ENCODE results near the gene KRT15.

DNA sequence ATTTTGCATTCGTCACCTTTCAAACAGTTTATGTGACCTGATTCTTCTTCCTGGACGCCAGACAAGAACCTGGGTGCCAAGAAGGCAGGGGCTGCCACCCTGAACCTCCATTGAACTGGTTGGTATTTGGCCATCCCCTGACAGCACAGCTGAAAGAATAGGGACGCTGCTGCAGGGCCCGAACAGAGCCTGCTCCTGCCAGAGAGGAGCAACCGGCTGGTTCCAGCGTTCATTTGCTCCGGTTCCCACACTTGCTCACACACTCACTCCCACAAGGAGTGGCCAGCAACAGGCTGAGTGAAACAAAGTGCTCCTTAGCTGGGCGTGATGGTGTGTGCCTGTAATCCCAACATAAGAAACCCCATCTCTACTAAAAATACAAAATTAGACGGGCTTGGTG is 38.2 kb upstream of the KRT15 start:
- TF ChIP-seq, protein P1, sequence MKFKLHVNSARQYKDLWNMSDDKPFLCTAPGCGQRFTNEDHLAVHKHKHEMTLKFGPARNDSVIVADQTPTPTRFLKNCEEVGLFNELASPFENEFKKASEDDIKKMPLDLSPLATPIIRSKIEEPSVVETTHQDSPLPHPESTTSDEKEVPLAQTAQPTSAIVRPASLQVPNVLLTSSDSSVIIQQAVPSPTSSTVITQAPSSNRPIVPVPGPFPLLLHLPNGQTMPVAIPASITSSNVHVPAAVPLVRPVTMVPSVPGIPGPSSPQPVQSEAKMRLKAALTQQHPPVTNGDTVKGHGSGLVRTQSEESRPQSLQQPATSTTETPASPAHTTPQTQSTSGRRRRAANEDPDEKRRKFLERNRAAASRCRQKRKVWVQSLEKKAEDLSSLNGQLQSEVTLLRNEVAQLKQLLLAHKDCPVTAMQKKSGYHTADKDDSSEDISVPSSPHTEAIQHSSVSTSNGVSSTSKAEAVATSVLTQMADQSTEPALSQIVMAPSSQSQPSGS (CRISPR knock-in tag; IDR thresholded peaks at IDR 0.05): no peak
- TF ChIP-seq ZNF431 (CRISPR knock-in tag; IDR thresholded peaks at IDR 0.05) (no peak), CTCFL (IDR thresholded peaks at IDR 0.05; ENCODE audit: borderline replicate concordance, insufficient read depth, low read depth, low read length, poor library complexity, severe bottlenecking) (no peak), POLR3A (IDR thresholded peaks at IDR 0.05; ENCODE audit: borderline replicate concordance, extremely low read depth, insufficient read depth, insufficient read length) (no peak), ZBED1 (IDR thresholded peaks at IDR 0.05) (no peak), ZNF124 (CRISPR knock-in tag; IDR thresholded peaks at IDR 0.05) (no peak), CBX5 (IDR thresholded peaks at IDR 0.05; ENCODE audit: borderline replicate concordance, low read depth) (no peak), RBM22 (IDR thresholded peaks at IDR 0.05; ENCODE audit: low read depth, low read length, poor library complexity, severe bottlenecking) (no peak)
- TF ChIP-seq, protein P2, sequence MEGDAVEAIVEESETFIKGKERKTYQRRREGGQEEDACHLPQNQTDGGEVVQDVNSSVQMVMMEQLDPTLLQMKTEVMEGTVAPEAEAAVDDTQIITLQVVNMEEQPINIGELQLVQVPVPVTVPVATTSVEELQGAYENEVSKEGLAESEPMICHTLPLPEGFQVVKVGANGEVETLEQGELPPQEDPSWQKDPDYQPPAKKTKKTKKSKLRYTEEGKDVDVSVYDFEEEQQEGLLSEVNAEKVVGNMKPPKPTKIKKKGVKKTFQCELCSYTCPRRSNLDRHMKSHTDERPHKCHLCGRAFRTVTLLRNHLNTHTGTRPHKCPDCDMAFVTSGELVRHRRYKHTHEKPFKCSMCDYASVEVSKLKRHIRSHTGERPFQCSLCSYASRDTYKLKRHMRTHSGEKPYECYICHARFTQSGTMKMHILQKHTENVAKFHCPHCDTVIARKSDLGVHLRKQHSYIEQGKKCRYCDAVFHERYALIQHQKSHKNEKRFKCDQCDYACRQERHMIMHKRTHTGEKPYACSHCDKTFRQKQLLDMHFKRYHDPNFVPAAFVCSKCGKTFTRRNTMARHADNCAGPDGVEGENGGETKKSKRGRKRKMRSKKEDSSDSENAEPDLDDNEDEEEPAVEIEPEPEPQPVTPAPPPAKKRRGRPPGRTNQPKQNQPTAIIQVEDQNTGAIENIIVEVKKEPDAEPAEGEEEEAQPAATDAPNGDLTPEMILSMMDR (IDR thresholded peaks at IDR 0.05 in 2 of 3, conservative IDR thresholded peaks at IDR 0.05 in 1 of 3; ENCODE audit: insufficient read depth in 2 of 3, low read depth in 1 of 3, low read length in 3 of 3): no peak
